HL-60/S4 treated with retinoic acid at 250 ng/mL for 4 days and 3 days (cell line): ENCODE data around the gene EGLN1.

Source experiments
- in situ Hi-C: fragments of 300-500 bp; cut with MboI; formaldehyde crosslinking; loops from 2 replicates; pipeline ENCODE4 v1.7.0; 2022; ENCODE audit warnings: low sequenced_read_pairs

Gene EGLN1

GRCh38 chr1:231404318-231404717 is 17.8 kb downstream of the EGLN1 start:
- in situ Hi-C loops, result no loop called here

- in situ Hi-C loops, result no loop called here
Observed at GRCh38 chr1:231401478-231401877, 20.6 kb downstream of the EGLN1 start.

- in situ Hi-C loops, result no loop called here
Observed at GRCh38 chr1:231397886-231398671, 24.0 kb downstream of the EGLN1 start.

GRCh38 chr1:231396643-231397042 is 25.4 kb downstream of the EGLN1 start:
- in situ Hi-C loops, result no loop called here

GRCh38 chr1:231395998-231396390 is 26.1 kb downstream of the EGLN1 start:
- in situ Hi-C loops, result no loop called here

GRCh38 chr1:231395076-231395997 is 26.8 kb downstream of the EGLN1 start:
- in situ Hi-C loops, result no loop called here

GRCh38 chr1:231393668-231394067 is 28.4 kb downstream of the EGLN1 start:
- in situ Hi-C loops, result no loop called here

GRCh38 chr1:231392389-231393131 is 29.5 kb downstream of the EGLN1 start:
- in situ Hi-C loops, result no loop called here

GRCh38 chr1:231390071-231390470 is 32.0 kb downstream of the EGLN1 start:
- in situ Hi-C loops, result no loop called here

GRCh38 chr1:231387770-231388669 is 34.1 kb downstream of the EGLN1 start:
- in situ Hi-C loops, result no loop called here

- in situ Hi-C loops, result no loop called here
Observed at GRCh38 chr1:231386466-231386865, 35.6 kb downstream of the EGLN1 start.

GRCh38 chr1:231385416-231385748 is 36.7 kb downstream of the EGLN1 start:
- in situ Hi-C loops, result no loop called here

- in situ Hi-C loops, result no loop called here
Observed at GRCh38 chr1:231384696-231385415, 37.2 kb downstream of the EGLN1 start.

GRCh38 chr1:231383159-231383860 is 38.8 kb downstream of the EGLN1 start:
- in situ Hi-C loops, result no loop called here

- in situ Hi-C loops, result no loop called here
Observed at GRCh38 chr1:231382426-231382825, 39.7 kb downstream of the EGLN1 start.

GRCh38 chr1:231381729-231382128 is 40.4 kb downstream of the EGLN1 start:
- in situ Hi-C loops, result no loop called here

- in situ Hi-C loops, result no loop called here
Observed at GRCh38 chr1:231376875-231377549, 45.1 kb downstream of the EGLN1 start.

GRCh38 chr1:231376101-231376500 is 46.0 kb downstream of the EGLN1 start:
- in situ Hi-C loops, result no loop called here

- in situ Hi-C loops, result no loop called here
Observed at GRCh38 chr1:231374394-231374793, 47.7 kb downstream of the EGLN1 start.
